ENCODE measurements around the gene ZNF469.

The ZNF469 gene, protein sequence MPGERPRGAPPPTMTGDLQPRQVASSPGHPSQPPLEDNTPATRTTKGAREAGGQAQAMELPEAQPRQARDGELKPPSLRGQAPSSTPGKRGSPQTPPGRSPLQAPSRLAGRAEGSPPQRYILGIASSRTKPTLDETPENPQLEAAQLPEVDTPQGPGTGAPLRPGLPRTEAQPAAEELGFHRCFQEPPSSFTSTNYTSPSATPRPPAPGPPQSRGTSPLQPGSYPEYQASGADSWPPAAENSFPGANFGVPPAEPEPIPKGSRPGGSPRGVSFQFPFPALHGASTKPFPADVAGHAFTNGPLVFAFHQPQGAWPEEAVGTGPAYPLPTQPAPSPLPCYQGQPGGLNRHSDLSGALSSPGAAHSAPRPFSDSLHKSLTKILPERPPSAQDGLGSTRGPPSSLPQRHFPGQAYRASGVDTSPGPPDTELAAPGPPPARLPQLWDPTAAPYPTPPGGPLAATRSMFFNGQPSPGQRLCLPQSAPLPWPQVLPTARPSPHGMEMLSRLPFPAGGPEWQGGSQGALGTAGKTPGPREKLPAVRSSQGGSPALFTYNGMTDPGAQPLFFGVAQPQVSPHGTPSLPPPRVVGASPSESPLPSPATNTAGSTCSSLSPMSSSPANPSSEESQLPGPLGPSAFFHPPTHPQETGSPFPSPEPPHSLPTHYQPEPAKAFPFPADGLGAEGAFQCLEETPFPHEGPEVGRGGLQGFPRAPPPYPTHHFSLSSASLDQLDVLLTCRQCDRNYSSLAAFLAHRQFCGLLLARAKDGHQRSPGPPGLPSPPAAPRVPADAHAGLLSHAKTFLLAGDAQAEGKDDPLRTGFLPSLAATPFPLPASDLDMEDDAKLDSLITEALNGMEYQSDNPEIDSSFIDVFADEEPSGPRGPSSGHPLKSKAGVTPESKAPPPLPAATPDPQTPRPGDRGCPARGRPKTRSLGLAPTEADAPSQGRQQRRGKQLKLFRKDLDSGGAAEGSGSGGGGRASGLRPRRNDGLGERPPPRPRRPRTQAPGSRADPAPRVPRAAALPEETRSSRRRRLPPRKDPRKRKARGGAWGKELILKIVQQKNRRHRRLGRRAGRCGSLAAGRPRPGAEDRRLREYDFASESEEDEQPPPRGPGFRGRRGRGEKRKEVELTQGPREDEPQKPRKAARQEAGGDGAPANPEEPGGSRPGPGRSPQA (N-terminal part only)

DNA sequence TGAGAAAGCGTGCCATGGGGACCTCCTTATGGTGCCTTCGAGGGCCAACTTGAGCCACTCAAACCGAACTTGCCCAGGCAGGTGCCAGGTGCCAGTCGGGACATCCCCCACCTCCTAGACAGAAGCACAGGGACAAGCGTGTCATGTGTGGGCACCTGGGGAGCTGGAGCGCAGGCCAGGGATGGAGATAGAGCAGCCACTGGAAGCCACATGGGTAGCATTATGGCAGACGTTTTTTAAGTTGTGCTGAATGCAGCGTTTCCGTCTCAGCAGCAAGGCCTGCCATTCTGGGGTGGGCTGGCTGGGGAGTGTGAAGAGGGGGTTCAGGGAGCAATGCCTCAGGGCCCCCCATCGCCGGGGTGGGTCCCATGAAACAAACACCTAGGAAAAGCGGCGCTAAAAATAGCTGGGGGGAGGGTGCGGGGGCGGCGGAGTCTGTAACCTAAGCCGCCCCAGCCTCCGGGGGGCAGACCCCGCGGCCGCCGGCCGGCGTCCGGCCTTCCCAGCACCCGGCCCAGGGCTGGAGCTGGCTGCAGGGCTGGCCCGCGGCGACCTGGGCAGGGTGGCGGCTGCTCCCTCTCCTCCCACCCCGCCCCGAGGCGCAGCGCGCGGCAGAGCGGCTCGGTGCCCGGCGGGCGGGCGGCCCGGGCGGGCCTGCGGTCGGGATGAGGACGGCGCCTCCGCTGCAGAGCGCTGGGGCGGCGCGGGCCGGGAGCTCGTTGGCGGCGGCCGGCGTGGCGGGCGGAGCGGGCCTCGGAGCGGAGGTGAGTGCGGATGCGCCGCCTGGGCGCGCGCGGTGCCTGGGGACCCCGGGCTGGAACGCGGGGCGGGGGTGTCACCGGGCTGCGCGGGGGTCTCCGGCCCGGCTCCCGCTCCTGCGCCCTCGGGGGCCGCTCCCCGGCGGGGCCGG lies at the start of gene ZNF469:
Gene ZNF469 (plus strand): TSS at position 469 of the 910 bp plus-strand sequence. CDS start 44,512 bp downstream, outside the sequence.
- H3K4me1 ChIP-seq (ENCODE audit: insufficient read depth, low read length), result no peaks in the 10 kb centered on the region
- H3K9me3 ChIP-seq (ENCODE audit: insufficient read depth, low read length, severe bottlenecking), result peaks cover 4% of the 10 kb centered on the region
- TF ChIP-seq, protein P1, sequence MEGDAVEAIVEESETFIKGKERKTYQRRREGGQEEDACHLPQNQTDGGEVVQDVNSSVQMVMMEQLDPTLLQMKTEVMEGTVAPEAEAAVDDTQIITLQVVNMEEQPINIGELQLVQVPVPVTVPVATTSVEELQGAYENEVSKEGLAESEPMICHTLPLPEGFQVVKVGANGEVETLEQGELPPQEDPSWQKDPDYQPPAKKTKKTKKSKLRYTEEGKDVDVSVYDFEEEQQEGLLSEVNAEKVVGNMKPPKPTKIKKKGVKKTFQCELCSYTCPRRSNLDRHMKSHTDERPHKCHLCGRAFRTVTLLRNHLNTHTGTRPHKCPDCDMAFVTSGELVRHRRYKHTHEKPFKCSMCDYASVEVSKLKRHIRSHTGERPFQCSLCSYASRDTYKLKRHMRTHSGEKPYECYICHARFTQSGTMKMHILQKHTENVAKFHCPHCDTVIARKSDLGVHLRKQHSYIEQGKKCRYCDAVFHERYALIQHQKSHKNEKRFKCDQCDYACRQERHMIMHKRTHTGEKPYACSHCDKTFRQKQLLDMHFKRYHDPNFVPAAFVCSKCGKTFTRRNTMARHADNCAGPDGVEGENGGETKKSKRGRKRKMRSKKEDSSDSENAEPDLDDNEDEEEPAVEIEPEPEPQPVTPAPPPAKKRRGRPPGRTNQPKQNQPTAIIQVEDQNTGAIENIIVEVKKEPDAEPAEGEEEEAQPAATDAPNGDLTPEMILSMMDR (IDR thresholded peaks at IDR 0.05; ENCODE audit: borderline replicate concordance, extremely low read depth, low read length, poor library complexity, severe bottlenecking), result no peak
- TF ChIP-seq EZH2 (IDR thresholded peaks at IDR 0.05; ENCODE audit: borderline replicate concordance, low read depth, low read length, severe bottlenecking), result no peak
- H3K27ac ChIP-seq (ENCODE audit: low read length), result no peak within 1 kb of the TSS
- H2AFZ ChIP-seq (ENCODE audit: low read depth, low read length), result no peak within 1 kb of the TSS
- H3K9ac ChIP-seq (ENCODE audit: low read depth, low read length), result no peak within 1 kb of the TSS
- H3K36me3 ChIP-seq (ENCODE audit: insufficient read depth, low read length), result no peaks in the 10 kb centered on the region
- H3K27me3 ChIP-seq (ENCODE audit: insufficient read depth, low read length, poor library complexity), result no peaks in the 10 kb centered on the region
- no peaks in the 10 kb centered on the region for H4K20me1 ChIP-seq (ENCODE audit: insufficient read depth, low read length)
- no peak within 1 kb of the TSS for H3K4me3 ChIP-seq (ENCODE audit: low read depth in 1 of 2, low read length in 2 of 2)
- DNase-seq (no peak), ATAC-seq (ENCODE audit: insufficient read depth, low read depth) (no peak)
- no peaks in the 10 kb centered on the region for H3K79me2 ChIP-seq (ENCODE audit: insufficient read depth, low read length)
- H3K4me2 ChIP-seq (ENCODE audit: insufficient read depth, low read length), result no peak within 1 kb of the TSS

DNA sequence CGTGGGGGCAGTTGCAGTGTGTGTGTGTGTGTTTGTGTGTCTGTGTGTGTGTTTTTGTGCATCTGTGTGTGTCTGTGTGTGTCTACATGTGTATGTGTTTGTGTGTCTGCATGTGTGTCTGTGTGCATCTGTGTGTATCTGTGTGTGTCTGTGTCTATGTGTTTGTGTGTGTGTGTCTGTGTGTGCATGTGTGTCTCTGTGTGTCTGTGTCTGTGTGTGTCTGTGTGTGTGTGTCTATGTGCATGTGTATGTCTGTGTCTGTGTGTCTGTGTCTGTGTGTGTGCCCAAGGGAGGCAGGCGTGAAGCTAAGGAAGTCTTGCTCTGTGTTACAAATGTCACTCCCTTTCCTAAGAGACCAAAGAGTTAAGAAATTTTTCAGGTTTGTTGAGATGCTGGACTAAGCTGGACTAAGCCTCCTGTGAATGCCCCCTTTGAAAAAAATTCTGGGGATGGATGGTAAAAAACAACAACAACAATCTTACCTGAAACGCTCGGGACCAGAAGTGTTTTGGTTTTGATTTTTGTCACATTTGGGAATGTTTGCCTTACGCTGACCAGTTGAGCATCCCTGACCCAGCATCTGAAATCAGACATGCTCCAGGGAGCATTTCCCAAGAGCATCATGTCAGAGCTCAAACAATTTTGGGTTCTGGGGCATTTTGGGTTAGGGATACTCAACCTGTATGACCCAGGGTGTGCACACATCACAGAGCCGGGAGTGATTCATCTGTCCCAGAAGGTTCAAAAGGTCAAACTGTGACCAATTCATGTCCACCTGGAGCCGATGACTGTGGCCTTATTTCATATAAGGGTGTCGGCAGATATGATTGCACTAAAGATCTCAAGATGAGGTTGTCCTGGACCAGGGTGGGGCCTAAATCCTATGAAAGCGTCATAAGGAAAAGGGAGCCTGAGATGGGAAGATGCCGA lies 48.6 kb upstream of the ZNF469 start:
- Histone ChIP-seq H3K27ac (ENCODE audit: low read length) (no peak overlapping the region), H4K20me1 (ENCODE audit: insufficient read depth, low read length) (no peaks in the 10 kb centered on the region), H3K9me3 (ENCODE audit: insufficient read depth, low read length, severe bottlenecking) (peaks cover 20% of the 10 kb centered on the region), H3K4me2 (ENCODE audit: insufficient read depth, low read length) (no peak overlapping the region), H3K4me1 (ENCODE audit: insufficient read depth, low read length) (no peaks in the 10 kb centered on the region), H3K36me3 (ENCODE audit: insufficient read depth, low read length) (no peaks in the 10 kb centered on the region), H3K9ac (ENCODE audit: low read depth, low read length) (no peak overlapping the region), H2AFZ (ENCODE audit: low read depth, low read length) (no peak overlapping the region), H3K27me3 (ENCODE audit: insufficient read depth, low read length, poor library complexity) (no peaks in the 10 kb centered on the region), H3K4me3 (ENCODE audit: low read depth in 1 of 2, low read length in 2 of 2) (no peak overlapping the region), H3K79me2 (ENCODE audit: insufficient read depth, low read length) (no peaks in the 10 kb centered on the region)
- TF ChIP-seq EZH2 (IDR thresholded peaks at IDR 0.05; ENCODE audit: borderline replicate concordance, low read depth, low read length, severe bottlenecking), result no peak
- DNase-seq (no peak), ATAC-seq (ENCODE audit: insufficient read depth, low read depth) (no peak)

DNA sequence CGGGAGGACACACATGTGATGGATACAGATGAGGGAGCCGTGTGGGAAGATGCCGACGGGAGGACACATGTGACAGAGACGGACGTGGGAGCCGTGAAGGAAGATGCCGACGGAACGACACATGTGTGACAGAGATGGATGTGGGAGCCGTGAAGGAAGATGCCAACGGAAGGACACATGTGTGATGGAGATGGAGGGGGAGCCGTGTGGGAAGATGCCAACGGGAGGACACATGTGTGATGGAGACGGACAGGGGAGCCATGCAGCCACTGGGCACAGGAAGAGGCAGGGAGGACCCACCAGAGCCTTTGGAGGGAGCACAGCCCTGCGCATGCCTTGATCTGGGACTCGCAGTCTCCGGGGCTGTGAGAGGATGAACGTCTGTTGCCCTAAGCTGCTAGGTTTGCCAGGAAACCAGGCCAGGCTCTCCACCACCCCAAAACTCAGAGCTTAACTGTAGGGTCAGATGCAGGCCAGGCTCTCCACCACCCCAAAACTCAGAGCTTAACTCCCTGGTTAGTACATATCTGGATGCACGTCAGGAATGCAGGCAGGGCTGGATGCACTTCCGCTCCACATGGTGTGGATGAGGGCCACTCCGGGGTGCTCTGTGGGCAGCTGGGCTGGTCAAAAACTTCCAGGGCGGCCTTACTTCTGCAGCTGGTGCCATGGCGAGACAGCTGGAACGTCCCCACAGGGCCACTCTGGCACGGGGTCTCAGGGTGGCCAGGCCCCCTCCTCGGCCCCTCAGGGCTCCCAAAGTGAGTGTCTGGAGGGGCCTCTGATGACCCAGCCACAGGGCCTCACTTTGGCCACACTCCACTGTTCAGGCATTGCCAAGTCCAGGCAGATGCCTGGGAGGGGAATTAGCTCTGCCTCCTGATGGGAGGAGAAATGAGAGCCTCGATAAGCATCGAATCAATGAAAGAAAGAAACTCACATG lies 47.7 kb upstream of the ZNF469 start:
- Histone ChIP-seq H4K20me1 (ENCODE audit: insufficient read depth, low read length) (no peaks in the 10 kb centered on the region), H3K4me1 (ENCODE audit: insufficient read depth, low read length) (no peaks in the 10 kb centered on the region), H3K36me3 (ENCODE audit: insufficient read depth, low read length) (no peaks in the 10 kb centered on the region), H3K27ac (ENCODE audit: low read length) (no peak overlapping the region), H3K9ac (ENCODE audit: low read depth, low read length) (no peak overlapping the region), H3K9me3 (ENCODE audit: insufficient read depth, low read length, severe bottlenecking) (peaks cover 20% of the 10 kb centered on the region), H2AFZ (ENCODE audit: low read depth, low read length) (no peak overlapping the region), H3K79me2 (ENCODE audit: insufficient read depth, low read length) (no peaks in the 10 kb centered on the region), H3K27me3 (ENCODE audit: insufficient read depth, low read length, poor library complexity) (no peaks in the 10 kb centered on the region), H3K4me2 (ENCODE audit: insufficient read depth, low read length) (no peak overlapping the region), H3K4me3 (ENCODE audit: low read depth in 1 of 2, low read length in 2 of 2) (no peak overlapping the region)
- ATAC-seq (ENCODE audit: insufficient read depth, low read depth) (no peak), DNase-seq (no peak)
- no peak for TF ChIP-seq EZH2 (IDR thresholded peaks at IDR 0.05; ENCODE audit: borderline replicate concordance, low read depth, low read length, severe bottlenecking)
- TF ChIP-seq, protein P1 (IDR thresholded peaks at IDR 0.05; ENCODE audit: borderline replicate concordance, extremely low read depth, low read length, poor library complexity, severe bottlenecking), result no peak
